Tibial artery (tissue), 4 donors: ENCODE data around the gene AHCYL2.
"Not testable (repeated sequence)": the region's sequence is repeated elsewhere in the genome, so short reads cannot be mapped to it uniquely, and the experiment has no call there.

ENCODE experiments used
- DNase-seq, 2 donors: peaks; one replicate each; pipeline ENCODE4 v3.0.0-alpha.2; 2019
- H3K27ac ChIP-seq, 2 donors: fragments of 200-600 bp; sonication (generic) in 1 of 2; 1 replicate in 1 of 2; 2 replicates in 1 of 2; pipeline ENCODE4 v1.5.1; 2018 to 2019; ENCODE audit warnings: mild to moderate bottlenecking in 1 of 2
- H3K27me3 ChIP-seq, 2 donors: fragments of 200-600 bp; sonication (generic) in 1 of 2; one replicate each; pipeline versions ENCODE4 v1.5.1 to v1.6.0; 2016 to 2019
- H3K36me3 ChIP-seq, 3 donors: fragments of 200-600 bp; sonication (generic) in 2 of 3; one replicate each; pipeline ENCODE4 v1.5.1; 2016 to 2019; ENCODE audit warnings: mild to moderate bottlenecking in 2 of 3
- H3K4me1 ChIP-seq, 4 donors: fragments of 200-600 bp; sonication (generic) in 2 of 4; 1 replicate in 3 of 4; 2 replicates in 1 of 4; pipeline ENCODE4 v1.5.1; 2016 to 2019
- H3K4me3 ChIP-seq, 2 donors: fragments of 200-600 bp; sonication (generic) in 1 of 2; 1 replicate in 1 of 2; 2 replicates in 1 of 2; pipeline ENCODE4 v1.5.1; 2018 to 2019; ENCODE audit warnings: mild to moderate bottlenecking in 2 of 2
- H3K9me3 ChIP-seq, 3 donors: fragments of 200-600 bp; sonication (generic) in 1 of 3; one replicate each; pipeline ENCODE4 v1.5.1; 2016 to 2019
- CTCF ChIP-seq, 2 experiments: fragments of 200-600 bp in 1 of 2; fragments of 450-650 bp in 1 of 2; IDR thresholded peaks; one replicate each; pipeline ENCODE4 v1.5.1; 2017 to 2019; ENCODE audit warnings: antibody characterized with exemption in 2 of 2, mild to moderate bottlenecking in 1 of 2, moderate library complexity in 1 of 2
- intact Hi-C: fragments of 100-400 bp; cut with DNase I; formaldehyde crosslinking; loops from one replicate; pipeline ENCODE4 v1.15.0; 2023; ENCODE audit warnings: low total_unique reads

The AHCYL2 gene

GRCh38 chr7:129466796-129467195 lies 242.0 kb downstream of the AHCYL2 start:
- Histone ChIP-seq H3K36me3 (no peaks in the 10 kb centered on the region), H3K4me1 (no peaks in the 10 kb centered on the region), H3K27ac (no peak overlapping the region), H3K9me3 (no peaks in the 10 kb centered on the region), H3K4me3 (no peak overlapping the region), H3K27me3 (peaks cover 0 to 7% of the 10 kb centered on the region in 2 donors)
- TF ChIP-seq CTCF (IDR thresholded peaks at IDR 0.05), result no peak
- intact Hi-C loops, result loop anchor here (5.0 kb wide), 1 partner anchor 249 kb away; no protein-coding TSS in a partner anchor
- no peak for DNase-seq

GRCh38 chr7:129468087-129468486 lies 243.3 kb downstream of the AHCYL2 start:
- Histone ChIP-seq H3K4me3 (no peak overlapping the region), H3K36me3 (no peaks in the 10 kb centered on the region), H3K4me1 (no peaks in the 10 kb centered on the region), H3K27ac (no peak overlapping the region), H3K9me3 (no peaks in the 10 kb centered on the region), H3K27me3 (peaks cover 0 to 4% of the 10 kb centered on the region in 2 donors)
- no peak for TF ChIP-seq CTCF (IDR thresholded peaks at IDR 0.05)
- no peak for DNase-seq
- intact Hi-C loops, result loop anchor here (5.0 kb wide), 1 partner anchor 251 kb away; no protein-coding TSS in a partner anchor

GRCh38 chr7:129468547-129468946 lies 243.7 kb downstream of the AHCYL2 start:
- no peak for TF ChIP-seq CTCF (IDR thresholded peaks at IDR 0.05)
- H3K27me3 ChIP-seq, result peaks cover 0 to 4% of the 10 kb centered on the region in 2 donors
- H3K9me3 ChIP-seq, result no peaks in the 10 kb centered on the region
- intact Hi-C loops, result loop anchor here (5.0 kb wide), 1 partner anchor 251 kb away; no protein-coding TSS in a partner anchor
- H3K36me3 ChIP-seq, result no peaks in the 10 kb centered on the region
- H3K27ac ChIP-seq, result no peak overlapping the region
- DNase-seq, result no peak
- H3K4me1 ChIP-seq, result no peaks in the 10 kb centered on the region
- no peak overlapping the region for H3K4me3 ChIP-seq

- Histone ChIP-seq H3K9me3 (no peaks in the 10 kb centered on the region), H3K36me3 (no peaks in the 10 kb centered on the region), H3K4me3 (no peak overlapping the region), H3K27me3 (no peaks in the 10 kb centered on the region), H3K27ac (no peak overlapping the region), H3K4me1 (no peaks in the 10 kb centered on the region)
- no peak for DNase-seq
- TF ChIP-seq CTCF (IDR thresholded peaks at IDR 0.05), result no peak
- intact Hi-C loops, result loop anchor here (5.0 kb wide), 1 partner anchor 253 kb away; no protein-coding TSS in a partner anchor
These were observed 245.1 kb downstream of the AHCYL2 start for GRCh38 chr7:129469930-129470329.

GRCh38 chr7:129470411-129470810 lies 245.6 kb downstream of the AHCYL2 start:
- TF ChIP-seq CTCF (IDR thresholded peaks at IDR 0.05), result no peak
- H3K9me3 ChIP-seq, result no peaks in the 10 kb centered on the region
- no peak overlapping the region for H3K4me3 ChIP-seq
- H3K27me3 ChIP-seq, result no peaks in the 10 kb centered on the region
- DNase-seq, result no peak
- intact Hi-C loops, result no loop called here
- no peak overlapping the region for H3K27ac ChIP-seq
- no peaks in the 10 kb centered on the region for H3K36me3 ChIP-seq
- H3K4me1 ChIP-seq, result no peaks in the 10 kb centered on the region

- intact Hi-C loops, result no loop called here
- DNase-seq, result no peak
- H3K27me3 ChIP-seq, result no peaks in the 10 kb centered on the region
- H3K9me3 ChIP-seq, result no peaks in the 10 kb centered on the region
- H3K36me3 ChIP-seq, result no peaks in the 10 kb centered on the region
- H3K4me3 ChIP-seq, result no peak overlapping the region
- no peak overlapping the region for H3K27ac ChIP-seq
- TF ChIP-seq CTCF (IDR thresholded peaks at IDR 0.05), result no peak
- no peaks in the 10 kb centered on the region for H3K4me1 ChIP-seq
These were observed 246.6 kb downstream of the AHCYL2 start for GRCh38 chr7:129471402-129471827.

- intact Hi-C loops, result loop anchor here (2.0 kb wide), 1 partner anchor 109 kb away; no protein-coding TSS in a partner anchor
- not testable (repeated sequence) for H3K36me3 ChIP-seq, H3K4me1 ChIP-seq, H3K4me3 ChIP-seq, H3K9me3 ChIP-seq, DNase-seq, H3K27ac ChIP-seq, H3K27me3 ChIP-seq
These were observed 251.1 kb downstream of the AHCYL2 start for GRCh38 chr7:129475931-129476330.

- H3K36me3 ChIP-seq, H3K9me3 ChIP-seq, H3K27me3 ChIP-seq, H3K27ac ChIP-seq, H3K4me3 ChIP-seq, DNase-seq, H3K4me1 ChIP-seq, intact Hi-C loops: not testable (repeated sequence)
These were observed 251.6 kb downstream of the AHCYL2 start for GRCh38 chr7:129476398-129476797.
